Measurements from ENCODE around the gene PDPK1. TPM values are rescaled to one million over a fixed set of nuclear protein-coding genes. Genes with fewer than 3 reads are reported as not detected.
A peak's percentile ranks its signal among the peaks of the same experiment; 100 is the strongest.

Gene PDPK1
- total RNA-seq, 4 donors from 2014 or later = 28.6 to 41.7 (median 32.4) TPM

GRCh38 chr16:2587891-2588565 is 50.2 kb downstream of the PDPK1 start:
- WGBS, 2 donors = 81 to 84% methylated on average over 11 to 14 of the region's 14 CpGs

GRCh38 chr16:2591476-2592240 is 53.8 kb downstream of the PDPK1 start:
- TF ChIP-seq CTCF (IDR thresholded peaks at IDR 0.05) (no peak), EP300 (IDR thresholded peaks at IDR 0.05) (no peak), POLR2A (IDR thresholded peaks at IDR 0.05) (no peak)

More at GRCh38 chr16:2587891-2588565, 50.2 kb downstream of the PDPK1 start:
- Histone ChIP-seq H3K9me3 (no peaks in the 10 kb centered on the region), H3K27me3 (no peaks in the 10 kb centered on the region), H3K27ac (no peak overlapping the region), H3K4me3 (no peak overlapping the region), H3K4me1 (peaks cover 0 to 20% (median 0%) of the 10 kb centered on the region in 4 donors), H3K36me3 (peaks cover 0 to 74% (median 16%) of the 10 kb centered on the region in 3 donors)
- no peak for DNase-seq (ENCODE audit: low spot score in 2 of 2)
- TF ChIP-seq EP300 (IDR thresholded peaks at IDR 0.05) (no peak), POLR2A (IDR thresholded peaks at IDR 0.05) (no peak), CTCF (IDR thresholded peaks at IDR 0.05) (no peak)

GRCh38 chr16:2592786-2593185 is 55.0 kb downstream of the PDPK1 start:
- no peak for DNase-seq (ENCODE audit: low spot score in 2 of 2)
- peaks cover 0 to 28% (median 0%) of the 10 kb centered on the region in 4 donors for H3K4me1 ChIP-seq
- H3K27ac ChIP-seq = no peak overlapping the region
- H3K4me3 ChIP-seq = no peak overlapping the region
- no peaks in the 10 kb centered on the region for H3K9me3 ChIP-seq
- H3K36me3 ChIP-seq = peaks cover 0 to 84% (median 22%) of the 10 kb centered on the region in 3 donors
- TF ChIP-seq CTCF (IDR thresholded peaks at IDR 0.05) (no peak), EP300 (IDR thresholded peaks at IDR 0.05) (no peak), POLR2A (IDR thresholded peaks at IDR 0.05) (no peak)
- 92 to 96% methylated on average over 16 of the region's 16 CpGs for WGBS, 2 donors
- H3K27me3 ChIP-seq = no peaks in the 10 kb centered on the region

More at GRCh38 chr16:2591476-2592240, 53.8 kb downstream of the PDPK1 start:
- H3K27me3 ChIP-seq = no peaks in the 10 kb centered on the region
- H3K27ac ChIP-seq = no peak overlapping the region
- DNase-seq (ENCODE audit: low spot score in 2 of 2) = no peak
- no peak overlapping the region for H3K4me3 ChIP-seq
- 93 to 94% methylated on average over 15 of the region's 15 CpGs for WGBS, 2 donors
- H3K9me3 ChIP-seq = no peaks in the 10 kb centered on the region
- H3K36me3 ChIP-seq = peaks cover 0 to 84% (median 16%) of the 10 kb centered on the region in 3 donors
- peaks cover 0 to 23% (median 0%) of the 10 kb centered on the region in 4 donors for H3K4me1 ChIP-seq

GRCh38 chr16:2595393-2596205 is 57.8 kb downstream of the PDPK1 start:
- 87 to 89% methylated on average over 25 to 27 of the region's 27 CpGs for WGBS, 2 donors
- Histone ChIP-seq H3K27me3 (no peaks in the 10 kb centered on the region), H3K9me3 (no peaks in the 10 kb centered on the region), H3K27ac (peak overlapping the region in 2 of 4 donors; percentile 10 to 22), H3K4me3 (no peak overlapping the region), H3K4me1 (peaks cover 0 to 28% (median 0%) of the 10 kb centered on the region in 4 donors), H3K36me3 (peaks cover 0 to 69% (median 19%) of the 10 kb centered on the region in 3 donors)
- TF ChIP-seq EP300 (IDR thresholded peaks at IDR 0.05) = no peak
- no peak for TF ChIP-seq POLR2A (IDR thresholded peaks at IDR 0.05)
- TF ChIP-seq CTCF (IDR thresholded peaks at IDR 0.05) = no peak
- no peak for DNase-seq (ENCODE audit: low spot score in 2 of 2)

Measured in tibial nerve (tissue), 4 donors.